Activated CD4-positive, alpha-beta T cell treated with anti-CD3 and anti-CD28 coated beads, Interleukin-2, amount 50 U/mL, for 48 hours (primary cell): ENCODE measurements around the gene F8.
"Not testable (repeated sequence)": the region's sequence is repeated elsewhere in the genome, so short reads cannot be mapped to it uniquely, and the experiment has no call there.

ENCODE experiments used
- DNase-seq, 2 experiments: peaks; one replicate each; pipeline ENCODE4 v3.0.0-alpha.2; 2020

F8 gene

GRCh38 chrX:154855256-154855655 lies 167.3 kb downstream of the F8 start:
- no peak for DNase-seq

- DNase-seq, result no peak
These were observed 171.4 kb downstream of the F8 start for GRCh38 chrX:154850957-154851611.

DNA sequence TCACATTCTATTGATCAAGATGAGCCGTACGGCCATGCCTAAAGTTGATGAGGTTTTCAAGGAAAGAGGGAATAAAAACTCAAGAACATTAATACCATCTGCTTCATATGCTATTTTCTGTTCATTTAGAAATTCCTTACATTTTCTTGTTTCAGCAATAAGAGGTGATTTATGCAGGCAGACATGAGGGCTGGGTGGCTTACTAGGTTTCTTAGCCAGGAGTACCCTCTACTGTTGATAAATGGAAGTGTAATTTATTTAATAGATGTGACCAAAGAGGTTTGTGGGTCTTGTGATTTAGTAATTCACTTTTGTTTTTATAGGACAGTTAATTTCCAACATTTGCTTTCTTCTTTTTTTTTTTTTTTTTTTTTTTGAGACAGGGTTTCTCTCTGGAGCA lies 181.7 kb downstream of the F8 start:
- DNase-seq, result no peak

DNA sequence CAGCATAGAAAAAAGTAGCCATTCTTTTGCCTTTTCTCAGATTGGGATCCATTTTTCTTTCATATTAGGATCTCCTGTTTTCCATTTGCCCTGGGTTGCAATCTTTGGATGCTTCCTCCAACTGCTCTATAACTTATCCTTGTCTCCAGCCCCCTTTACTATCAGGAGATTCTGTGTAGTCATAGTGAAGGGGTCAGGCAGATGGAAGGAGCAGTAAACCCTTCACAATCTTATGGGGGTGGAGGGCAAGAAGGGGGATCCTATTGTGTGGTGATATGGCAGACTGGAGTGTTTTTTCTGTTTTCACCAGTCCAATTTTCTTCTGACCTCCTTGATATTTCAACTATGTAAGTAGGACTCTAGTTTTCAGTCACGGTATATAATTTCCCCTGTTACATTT lies 186.4 kb downstream of the F8 start:
- no peak for DNase-seq

DNA sequence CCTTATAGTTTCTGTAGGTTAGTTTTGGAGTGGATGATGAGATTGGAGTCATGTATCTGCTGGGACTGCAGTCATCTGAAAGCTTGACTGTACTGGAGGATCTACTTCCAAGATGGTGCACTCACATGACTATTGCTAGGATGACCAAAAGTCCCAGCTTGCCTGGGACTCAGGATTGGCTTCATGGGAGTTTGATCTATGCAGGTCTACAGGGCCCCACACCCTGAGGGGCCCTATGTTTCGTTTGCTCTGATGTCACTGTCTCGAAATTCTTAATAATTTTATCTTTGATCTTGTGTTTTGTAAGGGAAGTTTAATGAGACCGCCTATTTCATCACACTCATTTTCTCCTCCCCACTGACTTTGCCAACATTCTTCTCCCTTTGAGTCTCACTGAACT lies 188.0 kb downstream of the F8 start, which contains the start of gene SMIM9:
Gene SMIM9, minus strand, starts transcription at position 101 of the 400 bp plus-strand sequence. CDS start 3,806 bp downstream, outside the sequence.
- no peak for DNase-seq

GRCh38 chrX:154833746-154834274 lies 188.7 kb downstream of the F8 start:
- DNase-seq, result no peak

DNA sequence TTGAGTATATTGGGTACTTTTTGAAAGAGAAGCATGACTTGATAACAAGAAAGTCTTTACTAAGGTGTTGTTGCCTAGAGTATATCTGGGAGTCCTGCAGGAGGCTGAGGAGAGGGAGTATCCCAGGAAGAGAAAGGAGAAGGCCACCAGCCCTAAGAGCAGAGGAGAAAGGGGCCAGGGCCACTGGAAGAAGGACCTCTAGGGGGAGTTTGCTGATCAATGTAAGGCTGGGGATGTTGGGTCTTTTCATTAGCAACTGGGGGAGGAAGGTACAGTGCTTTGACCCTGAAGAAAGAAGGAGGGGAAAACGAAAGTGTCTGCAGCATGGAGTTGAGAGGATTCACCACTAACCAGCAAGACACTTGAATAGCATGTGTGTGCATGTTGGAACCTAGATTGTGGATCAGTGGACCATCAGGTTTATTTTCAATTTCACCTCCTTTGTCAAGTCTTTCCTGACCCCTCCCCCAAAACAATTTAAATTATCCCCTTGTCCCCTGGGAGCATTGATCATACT lies 192.5 kb downstream of the F8 start:
- DNase-seq, result no peak

DNA sequence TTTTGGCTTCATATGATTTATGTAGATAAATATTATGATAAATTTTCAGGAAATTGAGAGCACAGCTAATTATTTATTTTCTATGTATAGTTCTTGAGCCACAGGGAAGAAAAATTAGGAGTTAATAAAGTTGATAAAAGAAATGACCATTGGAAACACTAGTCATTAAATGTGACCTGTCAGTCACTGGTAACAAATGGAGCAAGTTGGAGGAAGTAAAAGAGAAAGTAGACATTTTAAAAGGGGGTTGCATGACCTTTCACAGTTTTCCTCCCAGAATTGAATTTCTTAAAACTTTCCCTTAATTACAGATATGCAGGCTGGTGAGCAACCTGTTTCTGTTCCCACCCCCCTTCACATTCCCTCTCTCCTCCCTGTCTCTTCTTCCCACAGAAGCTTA lies 193.4 kb downstream of the F8 start:
- no peak for DNase-seq

GRCh38 chrX:154828016-154828408 lies 194.5 kb downstream of the F8 start:
- DNase-seq, result no peak

DNA sequence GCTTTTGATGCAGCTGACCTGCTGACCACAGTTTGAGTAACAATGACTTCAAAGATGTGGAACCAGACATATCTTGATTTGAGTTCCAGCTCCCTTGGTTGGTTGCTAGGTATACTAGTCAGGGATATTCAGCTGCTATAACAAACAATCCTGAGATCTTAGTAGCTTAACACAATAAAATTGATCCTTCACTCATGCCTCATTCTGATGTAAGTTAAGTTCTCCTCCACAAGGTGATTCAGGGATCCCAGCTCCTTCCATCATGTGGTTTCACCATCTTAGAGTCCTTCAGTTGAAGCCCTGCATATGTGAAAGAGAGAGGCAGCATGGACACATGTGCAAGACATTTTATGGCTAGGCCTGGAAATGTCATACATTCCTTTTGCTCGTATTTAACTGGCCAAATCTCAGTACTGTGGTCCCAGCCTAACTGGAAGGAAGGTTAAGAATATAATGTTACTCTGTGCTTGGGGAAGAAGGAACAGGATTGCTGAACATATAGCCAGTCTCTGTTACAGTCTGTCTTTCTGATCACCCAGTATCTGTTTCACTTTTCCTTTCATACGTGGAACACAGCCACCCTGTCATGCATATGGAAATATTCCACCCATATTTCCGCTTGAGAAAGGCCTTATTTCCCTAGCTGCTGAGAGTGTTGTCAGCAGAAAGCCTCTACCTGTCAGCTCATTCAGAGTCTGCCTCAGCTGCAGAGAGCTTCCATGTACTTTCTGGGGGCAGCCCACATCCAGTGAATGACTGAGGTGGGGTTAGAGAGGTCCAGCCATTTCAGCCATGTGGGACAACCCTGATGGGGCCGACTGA lies 195.1 kb downstream of the F8 start:
- DNase-seq, result no peak

DNA sequence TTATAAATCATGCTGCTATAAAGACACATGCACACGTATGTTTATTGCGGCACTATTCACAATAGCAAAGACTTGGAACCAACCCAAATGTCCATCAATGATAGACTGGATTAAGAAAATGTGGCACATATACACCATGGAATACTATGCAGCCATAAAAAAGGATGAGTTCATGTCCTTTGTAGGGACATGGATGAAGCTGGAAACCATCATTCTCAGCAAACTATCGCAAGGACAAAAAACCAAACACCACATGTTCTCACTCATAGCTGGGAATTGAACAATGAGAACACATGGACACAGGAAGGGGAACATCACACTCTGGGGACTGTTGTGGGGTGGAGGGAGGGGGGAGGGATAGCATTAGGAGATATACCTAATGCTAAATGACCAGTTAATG lies 196.9 kb downstream of the F8 start:
- DNase-seq, result not testable (repeated sequence)

- no peak for DNase-seq
These were observed 197.9 kb downstream of the F8 start for GRCh38 chrX:154824638-154825037.

DNA sequence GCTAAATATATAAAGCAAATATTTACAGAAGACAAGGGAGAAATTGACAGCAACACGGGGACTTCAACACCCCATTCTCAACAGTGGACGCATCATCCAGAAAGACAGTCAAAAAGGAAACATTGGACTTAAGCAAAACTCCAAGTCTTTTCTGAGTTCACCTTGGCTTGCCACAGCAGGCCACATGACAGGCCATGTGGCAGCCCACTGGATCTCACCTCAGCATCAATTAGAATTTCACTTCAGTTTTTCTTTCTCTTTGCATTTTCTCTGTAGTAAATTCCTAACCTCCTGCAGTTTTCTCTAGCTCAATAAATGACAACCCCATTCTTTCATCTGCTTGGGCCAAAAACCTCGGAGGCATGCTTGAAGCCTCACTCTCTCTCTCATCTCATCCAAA lies 200.5 kb downstream of the F8 start:
- DNase-seq, result no peak

- DNase-seq, result no peak
These were observed 201.0 kb downstream of the F8 start for GRCh38 chrX:154821523-154821922.

DNA sequence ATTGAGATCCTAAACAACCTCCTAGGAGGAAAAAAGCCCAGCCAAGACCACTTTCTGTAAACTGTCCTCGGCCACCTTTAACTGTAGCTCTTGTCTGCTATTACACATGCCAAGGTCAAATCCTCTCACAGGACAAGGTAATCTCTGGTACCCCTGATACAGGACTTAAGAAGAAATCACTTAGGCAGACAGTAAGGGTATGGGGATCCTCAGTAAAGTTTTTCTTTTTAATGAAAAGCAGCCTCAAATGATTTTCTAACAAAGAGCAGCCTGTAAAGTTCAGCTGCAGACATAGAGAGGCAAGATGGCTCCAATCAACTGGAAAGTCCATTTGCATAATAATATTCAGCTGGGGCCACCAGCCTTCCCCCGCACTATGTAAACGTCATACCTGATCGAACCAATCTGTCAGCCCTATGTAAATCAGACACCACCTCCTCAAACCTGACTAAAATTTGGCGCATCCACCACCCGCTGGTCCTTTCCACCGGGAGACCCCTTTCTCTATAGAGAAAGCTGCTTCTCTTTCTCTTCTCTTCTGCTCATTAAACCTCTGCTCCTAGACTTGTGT lies 202.7 kb downstream of the F8 start:
- DNase-seq, result no peak

DNA sequence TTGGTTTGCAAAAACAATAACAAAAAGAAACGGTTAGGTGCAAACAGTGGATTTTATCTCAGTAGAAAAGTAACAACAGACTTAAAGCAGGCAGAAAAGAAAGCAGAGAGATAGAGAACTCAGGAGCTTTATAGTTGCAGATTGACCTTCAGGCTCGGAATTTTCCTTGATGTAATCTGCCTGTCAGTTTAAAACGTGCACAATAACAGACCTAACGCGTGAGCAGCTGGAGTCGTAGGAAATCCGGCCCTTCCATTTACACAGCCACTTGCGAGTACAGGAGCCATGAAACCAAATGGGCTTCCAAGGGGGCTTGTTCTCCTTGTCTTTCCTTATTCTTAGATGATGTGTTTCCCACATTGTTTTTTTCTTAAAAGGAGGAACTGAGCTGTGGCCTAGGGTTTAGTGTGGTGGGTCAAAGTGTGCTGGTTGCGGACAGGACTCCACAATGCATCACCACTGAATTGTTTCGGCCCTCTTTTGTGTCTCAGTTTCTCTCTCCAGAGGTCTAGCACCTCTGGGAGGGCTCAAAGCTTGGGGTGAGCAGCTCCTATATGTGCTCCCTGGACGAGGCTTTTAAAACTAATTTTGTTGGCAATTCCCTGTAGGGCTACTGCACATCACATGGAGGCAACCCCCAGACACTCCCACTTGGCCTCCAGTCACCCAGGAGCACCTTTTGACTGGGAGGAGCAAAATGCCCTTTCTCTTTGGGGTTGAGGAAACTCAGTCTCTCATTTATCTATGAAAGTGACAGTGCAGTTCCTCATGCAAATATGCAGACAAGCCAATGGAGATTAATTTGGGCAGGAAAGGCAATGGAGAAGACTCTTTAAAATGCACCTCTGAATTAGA lies 203.4 kb downstream of the F8 start:
- no peak for DNase-seq

- DNase-seq, result not testable (repeated sequence)
These were observed 205.4 kb downstream of the F8 start for GRCh38 chrX:154817048-154817618.

GRCh38 chrX:154816326-154816898 lies 206.1 kb downstream of the F8 start:
- DNase-seq, result not testable (repeated sequence)

DNA sequence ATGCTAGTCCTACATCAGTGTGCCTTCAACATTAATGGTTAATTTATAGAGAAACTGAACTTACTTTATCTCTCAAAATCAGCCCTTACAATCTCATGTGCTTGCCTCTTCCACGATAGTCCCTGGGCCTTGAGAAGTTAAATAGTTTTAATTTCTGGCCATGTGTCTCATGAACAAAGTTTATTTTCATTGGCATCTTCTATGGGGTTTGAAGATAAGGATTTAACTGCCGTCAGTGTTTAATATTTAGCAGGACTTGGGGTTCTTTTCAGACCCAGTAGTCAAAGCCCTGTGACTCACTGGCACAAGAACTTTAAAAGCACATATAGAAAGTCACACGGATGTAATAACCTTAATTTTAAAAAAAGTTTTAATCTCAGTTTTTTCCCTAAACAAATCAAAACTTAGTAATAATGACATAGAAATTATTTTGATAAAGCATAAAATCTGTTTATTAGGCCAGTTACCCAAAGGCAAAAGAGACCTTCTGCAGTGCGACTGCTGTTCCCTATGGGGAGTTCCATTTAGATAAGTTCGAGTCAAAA lies 207.2 kb downstream of the F8 start:
- no peak for DNase-seq

DNA sequence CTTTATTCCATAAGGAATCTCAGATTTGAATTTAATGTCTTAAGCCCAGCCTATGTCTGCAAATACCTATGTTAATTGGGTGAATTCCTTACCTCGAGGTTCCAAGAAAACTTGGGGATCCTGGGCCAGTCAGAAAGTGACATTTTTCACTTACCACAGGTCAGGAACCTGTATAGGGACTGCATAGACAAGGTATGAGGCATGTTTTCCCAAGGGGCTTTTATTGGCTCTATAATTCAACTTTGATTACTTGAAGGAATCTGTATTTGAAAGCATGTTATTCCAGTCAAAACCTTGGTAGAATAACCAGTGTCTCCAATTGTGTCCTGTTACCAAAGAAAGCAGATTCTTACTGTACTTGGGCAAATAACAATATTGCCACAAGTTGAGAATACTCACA lies 208.7 kb downstream of the F8 start:
- no peak for DNase-seq

- DNase-seq, result no peak
These were observed 210.0 kb downstream of the F8 start for GRCh38 chrX:154812341-154813101.
